NCI-H1436 (cell line): ENCODE measurements around the gene TRMO.
"Not testable (repeated sequence)": the region's sequence is repeated elsewhere in the genome, so short reads cannot be mapped to it uniquely, and the experiment has no call there.

ENCODE experiments used
- DNase-seq: peaks from one replicate; lab custom pipeline; 2025; lab: John Stamatoyannopoulos, UW

The TRMO gene, protein sequence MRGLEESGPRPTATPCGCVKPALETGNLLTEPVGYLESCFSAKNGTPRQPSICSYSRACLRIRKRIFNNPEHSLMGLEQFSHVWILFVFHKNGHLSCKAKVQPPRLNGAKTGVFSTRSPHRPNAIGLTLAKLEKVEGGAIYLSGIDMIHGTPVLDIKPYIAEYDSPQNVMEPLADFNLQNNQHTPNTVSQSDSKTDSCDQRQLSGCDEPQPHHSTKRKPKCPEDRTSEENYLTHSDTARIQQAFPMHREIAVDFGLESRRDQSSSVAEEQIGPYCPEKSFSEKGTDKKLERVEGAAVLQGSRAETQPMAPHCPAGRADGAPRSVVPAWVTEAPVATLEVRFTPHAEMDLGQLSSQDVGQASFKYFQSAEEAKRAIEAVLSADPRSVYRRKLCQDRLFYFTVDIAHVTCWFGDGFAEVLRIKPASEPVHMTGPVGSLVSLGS

DNA sequence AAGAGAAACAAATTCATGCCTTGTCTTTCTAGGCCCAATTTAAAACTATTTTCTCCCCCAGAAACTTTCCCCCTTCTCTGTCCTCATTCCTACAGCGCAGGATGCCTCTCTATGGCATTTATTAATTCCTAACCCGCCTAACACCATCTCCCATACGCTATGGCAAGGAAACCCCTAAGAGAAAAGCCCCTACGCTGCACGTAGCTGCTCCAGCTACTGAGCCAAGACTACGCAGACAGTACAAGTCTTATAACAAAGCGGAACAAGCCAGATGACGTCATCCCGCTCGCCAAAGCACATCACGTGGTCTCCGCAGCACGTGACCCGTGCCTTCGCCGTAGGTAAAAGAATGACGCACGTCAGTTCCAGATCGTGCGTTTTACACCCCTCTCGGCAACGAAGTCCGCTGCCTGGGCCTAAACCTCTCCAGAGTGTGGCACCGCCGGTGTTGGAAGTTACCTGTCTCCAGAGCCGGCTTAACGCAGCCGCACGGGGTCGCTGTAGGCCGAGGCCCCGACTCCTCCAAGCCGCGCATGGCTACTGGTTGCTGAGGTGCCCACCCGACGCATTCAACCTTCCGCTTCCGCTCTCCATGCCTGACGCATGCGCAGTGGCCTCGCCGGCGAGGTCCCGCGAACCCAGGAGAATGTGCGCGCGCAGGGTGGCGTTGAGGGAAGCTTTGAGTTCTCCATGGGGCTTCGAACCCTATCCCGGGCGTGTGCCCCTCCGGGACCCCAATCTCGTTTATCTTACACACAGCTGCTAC, at the start of gene TRMO:
TRMO (minus strand) TSS at position 542 of the 766 bp plus-strand sequence; CDS start at position 535, 7 bp downstream.
- peak; percentile 96 for DNase-seq

DNA sequence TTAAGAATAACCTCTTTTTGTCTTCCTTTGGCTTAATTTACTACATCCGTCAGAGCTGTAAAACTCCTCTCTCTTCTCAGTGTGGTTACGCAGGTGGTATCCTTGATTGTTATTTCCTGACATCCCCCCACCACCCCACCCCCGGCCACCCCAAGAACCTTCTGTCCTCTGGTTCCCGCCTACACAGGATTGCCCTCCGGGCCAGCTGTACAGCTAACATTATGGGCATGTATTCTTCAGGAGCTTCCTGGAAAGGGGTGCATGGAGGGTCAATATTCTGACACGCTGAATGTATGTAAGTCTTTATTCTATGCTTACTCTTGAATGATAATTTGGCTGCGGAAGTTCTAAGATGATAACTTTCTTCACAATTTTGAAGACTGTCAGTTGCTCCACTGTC, 47.9 kb upstream of the TRMO start:
- no peak for DNase-seq

DNA sequence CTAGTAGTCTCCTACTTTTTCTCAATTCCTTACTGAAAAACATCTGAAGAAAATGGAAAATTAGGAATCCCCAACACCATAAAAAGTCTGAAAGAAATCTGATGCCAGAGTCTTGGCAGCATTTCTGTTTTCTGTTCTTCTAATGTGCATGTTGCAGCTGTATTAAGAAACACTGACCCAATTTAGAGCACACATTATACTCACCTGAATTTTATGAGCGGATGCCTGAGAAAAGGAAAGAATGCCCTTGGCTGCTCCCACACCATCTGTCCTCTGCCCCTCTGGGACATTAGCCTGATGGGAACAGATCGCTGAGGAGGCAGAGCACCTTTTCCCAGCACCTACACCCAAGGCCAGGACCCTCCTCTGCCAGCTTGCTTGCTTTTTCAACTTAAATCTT, 46.7 kb upstream of the TRMO start:
- no peak for DNase-seq

DNA sequence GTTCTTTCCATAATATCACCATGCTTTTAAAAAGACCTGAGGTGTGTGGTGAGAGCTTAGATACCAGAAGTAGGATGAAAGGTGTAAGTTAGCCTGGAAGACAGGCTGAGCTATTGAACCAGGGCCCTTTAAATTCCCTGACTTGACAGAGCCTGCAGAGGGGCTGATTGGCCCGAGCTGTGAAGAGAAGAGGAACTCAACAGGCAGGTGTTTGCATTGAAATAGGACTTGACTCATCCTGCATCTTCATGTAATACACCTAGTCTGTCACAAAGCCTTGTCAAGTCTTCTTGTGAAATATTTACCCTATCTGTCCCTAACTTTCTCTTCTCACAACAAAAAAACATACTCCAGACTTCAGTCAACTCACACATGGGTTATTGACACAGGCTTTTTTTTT, 44.2 kb upstream of the TRMO start:
- no peak for DNase-seq

DNA sequence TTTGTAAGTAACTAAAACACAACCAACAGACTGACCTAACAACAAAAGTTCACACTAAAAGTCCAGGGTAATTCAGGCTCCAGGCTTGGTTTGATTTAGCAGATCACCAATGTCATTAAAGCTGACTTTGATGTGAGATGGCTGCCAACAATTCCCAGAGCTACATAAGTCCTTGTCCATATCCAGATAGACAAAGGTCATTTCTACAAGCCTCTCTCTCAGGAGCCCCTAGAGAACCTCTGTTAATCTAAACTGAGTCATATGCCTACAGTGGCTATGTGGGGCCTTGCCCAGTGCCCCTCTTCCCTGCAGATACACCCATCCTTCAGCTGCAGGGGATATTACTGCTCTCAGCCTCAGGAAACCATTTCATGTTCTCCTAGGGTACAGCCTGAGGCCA, 42.6 kb upstream of the TRMO start:
- no peak for DNase-seq

DNA sequence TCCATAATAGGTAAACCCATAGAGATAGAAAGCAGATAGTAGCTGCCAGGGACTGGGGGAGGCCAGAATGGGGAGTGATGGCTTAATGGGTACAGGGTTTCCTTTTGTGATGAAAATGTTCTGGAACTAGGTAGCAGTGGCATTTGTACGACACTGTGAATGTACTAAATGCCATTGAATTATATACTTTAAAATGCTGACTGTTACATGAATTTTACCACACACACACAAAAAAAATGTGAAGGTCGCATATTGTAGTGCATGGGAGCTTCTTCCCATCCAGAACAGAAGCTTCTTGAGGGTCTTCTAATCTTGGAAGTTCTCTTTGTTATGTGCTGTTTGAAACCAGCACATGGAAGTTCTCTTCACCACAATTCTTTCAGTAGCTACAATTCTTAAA, 40.9 kb upstream of the TRMO start:
- DNase-seq: no peak

DNA sequence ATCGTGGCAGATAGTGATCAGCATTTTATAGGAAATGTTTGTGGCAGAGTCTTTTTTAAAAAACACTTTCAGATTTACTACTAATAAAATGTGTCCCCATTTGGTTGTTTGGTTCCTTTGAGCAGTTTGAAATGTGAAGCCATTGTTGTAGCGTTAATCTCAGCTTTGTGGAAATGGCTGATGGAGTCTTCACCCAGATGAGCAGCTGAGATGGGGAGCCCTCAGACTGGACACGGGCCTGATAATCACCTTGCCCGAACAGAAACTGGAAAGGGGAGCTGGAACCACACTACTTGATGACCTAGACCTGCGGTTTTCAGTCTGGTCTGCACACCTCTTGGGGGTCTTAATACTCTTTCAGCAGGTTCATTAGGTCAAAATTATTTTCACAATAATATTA, 40.3 kb upstream of the TRMO start:
- DNase-seq: no peak

DNA sequence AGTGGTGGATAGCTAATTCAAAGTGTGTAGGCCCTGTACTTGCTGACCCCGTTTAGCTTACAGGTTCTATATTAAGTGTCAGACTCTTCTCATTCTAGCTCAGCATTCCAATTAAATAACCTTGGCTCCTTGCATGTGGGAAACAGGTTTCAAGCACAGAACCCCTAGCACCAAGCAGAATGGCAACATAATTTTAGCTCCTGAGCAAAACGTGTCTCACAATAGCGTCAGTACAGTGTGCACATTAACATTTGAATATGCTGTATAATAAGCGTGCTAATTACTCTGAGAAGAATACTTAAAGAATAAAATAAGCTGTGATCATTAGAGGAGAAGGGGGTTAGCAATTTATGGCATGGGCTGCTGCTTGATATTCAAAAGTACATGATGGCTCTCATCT, 39.8 kb upstream of the TRMO start:
- DNase-seq: no peak

DNA sequence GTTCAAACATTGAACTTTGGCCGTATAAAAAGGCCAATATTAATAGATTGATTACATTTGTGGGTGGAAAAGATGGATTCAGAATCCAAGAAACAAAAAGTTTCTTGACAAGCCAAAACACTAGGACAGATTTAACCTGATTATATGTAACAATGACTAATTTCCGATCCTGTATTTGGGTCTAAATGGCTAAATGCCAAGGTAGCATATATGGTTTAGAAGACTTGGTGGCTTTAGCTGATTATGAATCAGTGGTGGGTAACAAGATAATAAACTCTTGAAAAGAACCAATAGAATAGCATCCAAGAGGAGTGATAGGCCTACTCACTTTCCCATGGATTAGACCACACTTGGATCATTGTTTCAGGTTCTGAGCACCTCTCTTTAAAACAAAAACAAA, 39.1 kb upstream of the TRMO start:
- no peak for DNase-seq

DNA sequence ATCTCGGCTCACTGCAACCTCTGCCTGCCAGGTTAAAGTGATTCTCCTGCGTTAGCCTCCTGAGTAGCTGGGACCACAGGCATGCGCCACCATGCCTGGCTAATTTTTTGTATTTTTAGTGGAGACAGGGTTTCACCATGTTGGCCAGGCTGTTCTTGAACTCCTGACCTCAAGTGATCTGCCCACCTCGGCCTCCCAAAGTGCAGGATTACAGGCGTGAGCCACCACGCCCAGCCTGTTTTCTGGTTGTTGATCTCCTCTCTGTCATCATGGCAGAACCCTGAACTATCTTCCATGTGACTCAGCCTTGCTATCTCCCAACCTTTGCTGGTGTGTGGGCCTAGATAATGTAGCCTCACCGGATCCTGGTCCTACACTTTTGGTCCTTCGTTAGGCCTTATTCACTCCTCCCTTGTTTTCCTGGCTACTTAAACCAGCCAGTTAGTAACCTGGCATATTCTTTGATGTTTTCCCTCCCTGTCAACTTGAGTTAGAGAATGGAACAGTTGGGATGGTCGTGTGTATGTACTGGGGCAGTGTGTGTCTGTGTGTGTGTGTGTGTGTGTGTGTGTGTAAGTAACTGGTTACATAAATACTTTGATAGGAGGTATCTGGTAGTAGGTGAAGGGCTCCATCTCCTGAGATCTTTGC, 38.5 kb upstream of the TRMO start:
- not testable (repeated sequence) for DNase-seq

DNA sequence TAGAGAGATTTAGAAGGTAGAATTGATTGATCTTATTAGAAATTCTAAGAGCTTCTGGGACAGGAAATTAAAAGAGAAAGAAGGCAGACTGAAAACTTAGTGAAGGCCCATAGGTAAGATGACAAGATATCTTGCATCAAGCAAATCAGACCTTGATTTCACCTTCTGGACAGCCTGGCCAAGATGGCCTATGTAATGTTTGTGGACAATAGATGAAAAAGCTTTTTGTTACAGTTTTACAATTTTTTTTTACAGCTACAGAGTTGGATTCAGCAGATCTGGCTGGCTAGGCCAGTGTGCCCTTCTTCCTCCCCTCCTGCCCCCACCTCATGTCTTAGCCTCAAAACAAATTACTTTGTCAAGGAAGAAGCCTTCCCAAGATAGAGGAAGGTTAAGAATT, 37.3 kb upstream of the TRMO start:
- DNase-seq: no peak

DNA sequence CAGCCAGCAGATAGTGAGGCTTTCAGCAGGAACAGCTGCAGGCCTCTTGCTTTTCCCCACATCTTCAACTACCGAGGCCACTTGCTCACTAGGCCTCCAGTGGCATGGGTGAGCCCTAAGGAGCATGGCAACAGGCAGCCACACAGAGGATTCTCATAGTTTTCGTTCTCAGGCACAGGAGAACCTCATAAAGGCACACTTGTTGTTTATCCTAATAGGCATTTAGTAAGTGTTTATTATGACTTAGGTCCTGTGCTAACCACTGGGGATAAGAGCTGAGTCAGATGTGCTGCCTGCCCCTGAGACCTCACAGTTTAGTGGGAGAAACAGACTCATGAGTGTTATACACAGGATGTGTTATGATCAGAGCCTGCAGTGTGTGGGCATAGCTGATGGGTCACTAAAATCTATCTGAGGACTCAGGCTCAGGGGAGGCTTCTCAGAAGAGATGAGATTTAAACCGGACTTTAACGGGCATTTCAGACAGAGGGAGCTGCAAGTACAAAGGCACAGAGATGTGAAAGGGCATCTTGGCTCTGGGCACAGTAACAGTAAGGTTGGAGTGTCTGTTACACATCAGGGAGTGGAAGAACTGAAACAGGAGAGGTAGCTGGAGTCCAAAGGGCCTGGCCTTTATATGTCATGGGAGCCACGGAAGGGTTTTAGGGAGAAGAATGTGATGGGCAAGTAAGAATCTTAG, 36.7 kb upstream of the TRMO start:
- DNase-seq: no peak

DNA sequence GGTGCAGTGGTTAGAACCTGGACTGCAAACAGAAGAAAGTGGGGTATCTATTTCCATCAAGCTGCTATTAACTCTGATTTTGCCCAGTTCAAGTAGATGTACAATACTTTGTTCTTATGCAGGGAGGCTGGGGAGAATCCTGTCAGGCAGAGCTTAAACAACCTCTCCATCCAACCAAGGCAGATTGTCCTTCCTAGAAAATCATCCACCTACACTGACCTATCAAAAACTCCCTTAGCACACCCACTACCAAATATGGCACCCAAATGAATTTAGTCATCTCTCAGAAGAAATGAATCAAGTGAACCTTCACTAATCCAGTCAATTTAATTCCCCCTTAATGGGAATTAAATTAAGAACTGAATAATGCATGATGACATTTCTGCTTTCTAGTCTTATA, 34.0 kb upstream of the TRMO start:
- no peak for DNase-seq

DNA sequence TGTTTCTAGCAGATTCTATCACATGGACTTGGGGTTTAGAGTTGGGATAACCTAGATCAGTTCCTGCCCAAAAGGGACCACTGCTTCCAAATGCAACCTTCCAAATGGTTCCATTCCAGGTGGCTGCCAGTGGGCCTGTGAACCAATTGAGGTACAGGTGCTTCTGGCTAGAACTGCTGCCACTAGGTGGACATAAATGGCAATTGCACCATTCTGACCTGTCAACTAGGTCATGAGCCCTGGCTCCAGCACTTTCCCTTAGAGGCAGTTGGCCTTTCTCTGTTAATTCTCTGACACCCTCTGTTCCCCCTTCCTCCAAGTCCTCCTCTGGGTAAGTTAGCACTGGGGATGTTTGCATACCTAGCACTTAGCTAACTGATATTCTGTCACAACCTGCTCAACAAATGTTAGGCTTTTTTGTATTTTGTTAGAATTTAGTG, 32.3 kb upstream of the TRMO start:
- peak; percentile 48 for DNase-seq

DNA sequence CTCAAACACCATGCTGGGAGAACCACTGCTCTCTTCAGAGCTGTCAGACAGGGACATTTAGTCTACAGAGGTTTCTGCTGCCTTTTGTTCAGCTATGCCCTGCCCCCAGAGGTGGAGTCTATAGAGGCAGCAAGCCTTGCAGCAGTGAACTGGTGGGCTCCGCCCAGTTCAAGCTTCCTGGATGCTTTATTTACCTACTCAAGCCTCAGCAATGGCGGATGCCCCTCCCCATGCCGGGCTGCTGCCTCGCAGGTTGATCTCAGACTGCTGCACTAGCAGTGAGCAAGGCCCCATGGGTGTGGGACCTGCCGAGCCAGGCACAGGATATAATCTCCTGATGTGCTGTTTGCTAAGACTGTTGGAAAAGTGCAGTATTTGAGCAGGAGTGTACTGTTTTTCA, 28.6 kb upstream of the TRMO start:
- DNase-seq: not testable (repeated sequence)

DNA sequence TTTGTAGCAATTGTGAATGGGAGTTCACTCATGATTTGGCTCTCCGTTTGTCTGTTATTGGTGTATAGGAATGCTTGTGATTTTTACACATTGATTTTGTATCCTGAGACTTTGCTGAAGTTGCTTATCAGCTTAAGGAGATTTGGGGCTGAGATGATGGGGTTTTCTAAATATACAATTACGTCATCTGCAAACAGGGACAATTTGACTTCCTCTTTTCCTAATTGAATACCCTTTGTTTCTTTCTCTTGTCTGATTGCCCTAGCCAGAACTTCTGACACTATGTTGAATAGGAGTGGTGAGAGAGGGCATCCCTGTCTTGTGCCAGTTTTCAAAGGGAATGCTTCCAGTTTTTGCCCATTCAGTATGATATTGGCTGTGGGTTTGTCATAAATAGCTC, 24.8 kb upstream of the TRMO start:
- DNase-seq: not testable (repeated sequence)

DNA sequence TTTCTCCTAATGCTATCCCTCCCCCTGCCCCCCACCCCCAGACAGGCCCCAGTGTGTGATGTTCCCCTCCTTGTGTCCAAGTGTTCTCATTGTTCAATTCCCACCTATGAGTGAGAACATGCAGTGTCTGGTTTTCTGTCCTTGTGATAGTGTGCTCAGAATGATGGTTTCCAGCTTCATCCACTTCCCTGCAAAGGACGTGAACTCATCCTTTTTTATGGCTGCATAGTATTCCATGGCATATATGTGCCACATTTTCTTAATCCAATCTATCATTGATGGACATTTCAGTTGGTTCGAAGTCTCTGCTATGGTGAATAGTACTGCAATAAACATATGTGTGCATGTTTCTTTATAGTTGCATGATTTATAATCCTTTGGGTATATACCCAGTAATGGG, 23.2 kb upstream of the TRMO start:
- not testable (repeated sequence) for DNase-seq

DNA sequence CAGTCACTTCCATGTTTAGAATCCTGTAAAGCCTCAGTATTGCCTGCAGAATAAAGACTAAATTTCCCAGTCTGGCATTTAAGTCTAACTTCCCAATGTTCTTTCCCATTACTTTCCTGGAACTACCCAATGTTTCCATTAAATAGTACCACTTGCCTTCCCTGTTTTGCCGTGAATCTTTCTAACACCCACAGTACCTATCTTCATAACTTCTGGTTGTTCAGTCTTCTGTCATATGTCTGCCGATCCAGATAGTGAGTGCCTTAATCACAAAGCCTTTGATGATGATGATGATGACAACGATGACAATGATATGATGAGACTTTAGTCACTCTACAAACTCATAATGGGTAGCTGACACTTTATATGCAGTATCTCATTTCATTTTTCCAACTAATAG, 22.3 kb upstream of the TRMO start:
- DNase-seq: no peak

DNA sequence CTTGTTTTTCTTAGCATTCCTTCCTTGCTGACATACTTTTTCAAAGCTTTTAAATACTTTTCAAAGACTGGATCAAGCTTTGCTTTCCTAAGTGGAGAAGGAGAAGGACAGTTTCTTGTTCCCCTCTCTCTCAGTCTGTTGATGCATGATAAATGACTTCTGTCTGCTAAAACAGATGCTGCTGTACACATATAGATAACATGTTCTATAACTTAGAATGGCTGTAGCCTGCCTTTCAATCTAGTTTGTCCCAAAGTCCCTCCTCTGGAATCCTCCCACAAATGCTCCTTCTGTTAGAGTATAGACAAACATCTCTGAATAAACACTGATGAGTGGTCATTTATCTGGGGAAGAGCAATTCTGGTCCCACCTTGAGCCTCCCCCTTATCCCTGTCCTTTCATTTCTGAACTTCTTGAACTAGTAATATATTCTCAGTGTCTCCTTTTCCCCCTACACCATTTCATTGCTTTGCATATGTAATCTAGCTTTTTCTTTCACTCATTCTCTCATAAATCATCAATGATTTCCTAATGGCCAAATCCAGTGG, 21.1 kb upstream of the TRMO start:
- DNase-seq: no peak

DNA sequence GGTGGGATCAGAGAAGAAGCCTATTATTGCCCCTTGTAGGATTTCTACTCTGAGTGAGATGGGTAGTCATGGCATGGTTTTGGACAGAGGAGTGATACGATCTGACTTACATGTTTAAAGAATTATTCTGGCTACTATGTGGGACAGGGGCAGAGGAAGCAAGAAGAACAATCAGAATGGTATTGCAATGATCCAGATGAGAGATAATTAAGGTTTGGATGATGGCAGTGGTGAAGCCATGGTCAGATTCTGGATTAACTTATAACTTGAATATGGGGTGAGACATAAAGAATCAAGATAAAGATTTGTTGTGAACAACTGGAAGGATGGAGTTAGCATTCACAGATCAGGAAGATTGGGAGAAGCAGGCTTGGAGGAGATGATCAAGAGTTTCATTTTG, 19.0 kb upstream of the TRMO start:
- no peak for DNase-seq

DNA sequence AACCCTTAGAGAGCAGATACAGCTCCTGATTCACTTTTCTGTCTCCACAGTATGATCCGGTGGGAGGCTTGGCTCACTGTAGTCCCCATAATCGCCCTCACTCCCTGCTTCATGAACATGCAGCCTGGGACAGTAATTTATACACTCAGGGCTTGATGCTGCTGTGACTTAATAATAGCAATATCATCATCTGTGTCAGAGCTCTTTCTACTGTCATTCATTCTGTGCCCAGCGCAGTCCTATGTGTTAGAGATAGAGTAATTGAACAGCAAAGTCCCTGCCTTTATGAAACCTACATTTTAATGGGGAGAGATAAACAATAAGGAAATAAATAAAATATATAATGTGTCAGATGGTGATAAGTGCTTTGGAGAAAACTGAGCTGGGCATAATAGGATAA, 18.4 kb upstream of the TRMO start:
- no peak for DNase-seq

DNA sequence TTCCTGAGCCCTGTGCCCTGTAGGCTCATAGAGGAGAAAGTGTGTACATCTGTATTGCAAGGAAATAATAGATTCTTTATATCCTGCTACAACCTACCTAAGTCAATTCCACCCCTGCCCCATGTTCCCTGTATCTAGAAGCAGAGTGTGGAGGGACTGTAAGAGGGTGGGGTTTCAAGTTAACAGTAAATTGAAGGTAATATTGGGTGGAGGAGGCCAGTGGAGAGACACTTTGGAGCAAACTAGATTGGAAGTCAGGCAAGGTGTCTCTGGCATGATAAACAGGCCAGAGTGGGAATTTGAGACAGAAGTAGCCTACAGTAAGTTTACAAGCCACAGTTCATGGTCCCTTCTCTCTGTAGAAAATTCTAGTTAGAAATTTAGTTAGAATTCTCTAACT, 17.9 kb upstream of the TRMO start:
- no peak for DNase-seq
